Stimulated activated CD8-positive, alpha-beta memory T cell treated with anti-CD3 and anti-CD28 coated beads, Interleukin-12 subunit alpha, Interleukin-12 subunit beta, amount 100 ng/mL, for 1 hour (primary cell): Measurements from ENCODE around the gene SRPX2.

Source experiments
- DNase-seq: peaks from one replicate; pipeline ENCODE4 v3.0.0-alpha.2; 2020; ENCODE audit warnings: low read depth

Gene SRPX2

GRCh38 chrX:100649550-100650356 lies 5.8 kb downstream of the SRPX2 start:
- no peak for DNase-seq

GRCh38 chrX:100650841-100651240 lies 6.8 kb downstream of the SRPX2 start:
- DNase-seq, result no peak

GRCh38 chrX:100652266-100652665 lies 8.3 kb downstream of the SRPX2 start:
- DNase-seq, result no peak

GRCh38 chrX:100654261-100654660 lies 10.3 kb downstream of the SRPX2 start:
- DNase-seq, result no peak

GRCh38 chrX:100658941-100659381 lies 15.0 kb downstream of the SRPX2 start:
- DNase-seq, result no peak

GRCh38 chrX:100659431-100660137 lies 15.6 kb downstream of the SRPX2 start:
- DNase-seq, result no peak

- no peak for DNase-seq
Measured at GRCh38 chrX:100662170-100662569, 18.2 kb downstream of the SRPX2 start.

GRCh38 chrX:100662796-100663195 lies 18.8 kb downstream of the SRPX2 start:
- DNase-seq, result no peak

GRCh38 chrX:100663642-100664041 lies 19.6 kb downstream of the SRPX2 start:
- no peak for DNase-seq

GRCh38 chrX:100672966-100673365 lies 29.0 kb downstream of the SRPX2 start:
- DNase-seq, result no peak

GRCh38 chrX:100673397-100673953 lies 29.5 kb downstream of the SRPX2 start:
- no peak for DNase-seq

GRCh38 chrX:100674705-100675104 lies 30.7 kb downstream of the SRPX2 start:
- no peak for DNase-seq

GRCh38 chrX:100677611-100678181 lies 33.7 kb downstream of the SRPX2 start:
- no peak for DNase-seq

GRCh38 chrX:100680756-100681155 lies 36.8 kb downstream of the SRPX2 start:
- no peak for DNase-seq

GRCh38 chrX:100681599-100681998 lies 37.6 kb downstream of the SRPX2 start:
- no peak for DNase-seq

- no peak for DNase-seq
Measured at GRCh38 chrX:100682939-100683338, 38.9 kb downstream of the SRPX2 start.

- DNase-seq, result peak; percentile 27
Measured at GRCh38 chrX:100685284-100685996, 41.4 kb downstream of the SRPX2 start.

- DNase-seq, result no peak
Measured at GRCh38 chrX:100685997-100686305, 42.0 kb downstream of the SRPX2 start.

GRCh38 chrX:100687128-100687527 lies 43.1 kb downstream of the SRPX2 start:
- no peak for DNase-seq

- DNase-seq, result no peak
Measured at GRCh38 chrX:100687546-100687945, 43.5 kb downstream of the SRPX2 start.

GRCh38 chrX:100695302-100695701 lies 51.3 kb downstream of the SRPX2 start:
- no peak for DNase-seq

- no peak for DNase-seq
Measured at GRCh38 chrX:100695991-100696390, 52.0 kb downstream of the SRPX2 start.
